Muscle layer of duodenum (tissue), 2 donors: ENCODE measurements around the gene PITHD1.

Source experiments
- H3K27ac ChIP-seq: one replicate; pipeline ENCODE4 v1.7.0; 2013; ENCODE audit warnings: mild to moderate bottlenecking, low read length
- H3K27me3 ChIP-seq: one replicate; pipeline ENCODE4 v1.7.0; 2013; ENCODE audit warnings: low read depth, mild to moderate bottlenecking, control low read depth, low read length
- H3K36me3 ChIP-seq, 2 donors: one replicate each; pipeline ENCODE4 v1.7.0; 2013; ENCODE audit warnings: low read length in 2 of 2, control low read depth in 1 of 2, mild to moderate bottlenecking in 1 of 2; ENCODE audit not compliant: insufficient read depth in 2 of 2, control insufficient read depth in 1 of 2
- H3K4me1 ChIP-seq, 2 donors: one replicate each; pipeline ENCODE4 v1.7.0; 2013; ENCODE audit warnings: low read length in 2 of 2, mild to moderate bottlenecking in 2 of 2, control low read depth in 1 of 2, moderate library complexity in 1 of 2; ENCODE audit not compliant: insufficient read depth in 2 of 2, control insufficient read depth in 1 of 2
- H3K4me3 ChIP-seq, 2 donors: one replicate each; pipeline ENCODE4 v1.7.0; 2013; ENCODE audit warnings: low read length in 2 of 2, low read depth in 1 of 2, mild to moderate bottlenecking in 1 of 2
- H3K9me3 ChIP-seq, 2 donors: one replicate each; pipeline ENCODE4 v1.7.0; 2013; ENCODE audit warnings: low read length in 2 of 2, control low read depth in 1 of 2, mild to moderate bottlenecking in 1 of 2; ENCODE audit not compliant: control insufficient read depth in 1 of 2
- donor health status: healthy.

The PITHD1 gene

GRCh38 chr1:23751050-23751814, 27.0 kb upstream of the PITHD1 start:
- H3K9me3 ChIP-seq, result no peaks in the 10 kb centered on the region

DNA sequence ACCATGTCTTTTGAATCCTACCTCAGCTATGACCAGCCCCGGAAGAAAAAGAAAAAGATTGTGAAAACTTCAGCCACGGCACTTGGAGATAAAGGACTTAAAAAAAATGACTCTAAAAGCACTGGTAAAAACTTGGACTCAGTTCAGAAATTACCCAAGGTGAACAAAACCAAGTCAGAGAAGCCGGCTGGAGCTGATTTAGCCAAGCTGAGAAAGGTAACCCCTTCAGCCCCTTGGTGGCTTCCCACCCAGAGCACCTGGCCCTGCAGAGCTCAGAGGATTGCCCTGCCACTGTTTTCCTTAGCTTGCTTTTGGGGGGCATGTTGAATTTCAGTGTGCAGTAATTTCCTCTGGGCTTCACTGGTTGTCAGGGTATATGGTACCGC, 26.4 kb upstream of the PITHD1 start:
- Histone ChIP-seq H3K4me1 (no peaks in the 10 kb centered on the region), H3K27ac (no peak overlapping the region), H3K9me3 (no peaks in the 10 kb centered on the region), H3K27me3 (no peaks in the 10 kb centered on the region), H3K36me3 (peaks cover 62 to 65% of the 10 kb centered on the region in 2 donors), H3K4me3 (no peak overlapping the region)

More at GRCh38 chr1:23751050-23751814, 27.0 kb upstream of the PITHD1 start:
- Histone ChIP-seq H3K4me3 (no peak overlapping the region), H3K27ac (no peak overlapping the region), H3K27me3 (no peaks in the 10 kb centered on the region), H3K36me3 (peaks cover 56 to 60% of the 10 kb centered on the region in 2 donors), H3K4me1 (no peaks in the 10 kb centered on the region)

DNA sequence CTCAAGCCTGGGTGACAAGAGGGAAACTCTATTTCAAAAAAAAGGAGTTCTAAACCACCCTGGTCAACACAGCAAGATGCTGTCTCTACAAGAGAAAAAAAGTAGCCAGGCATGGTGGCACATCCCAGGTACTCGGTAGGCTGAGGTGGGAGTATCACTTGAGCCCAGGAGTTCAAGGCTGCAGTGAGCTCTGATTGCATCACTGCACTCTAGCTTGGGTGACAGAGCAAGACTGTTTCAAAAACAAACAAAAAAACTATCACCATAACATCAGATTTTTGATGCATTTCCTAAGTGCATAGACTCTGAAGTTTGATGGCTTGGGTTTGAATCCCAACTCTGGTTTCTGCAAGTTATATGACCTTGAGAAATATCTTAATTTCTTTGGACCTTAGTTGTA, 25.3 kb upstream of the PITHD1 start:
- Histone ChIP-seq H3K4me3 (no peak overlapping the region), H3K27ac (no peak overlapping the region), H3K4me1 (no peaks in the 10 kb centered on the region), H3K9me3 (no peaks in the 10 kb centered on the region), H3K36me3 (peaks cover 67 to 76% of the 10 kb centered on the region in 2 donors), H3K27me3 (no peaks in the 10 kb centered on the region)

- Histone ChIP-seq H3K4me3 (no peak overlapping the region), H3K36me3 (peaks cover 81 to 93% of the 10 kb centered on the region in 2 donors), H3K9me3 (no peaks in the 10 kb centered on the region), H3K4me1 (peaks cover 0 to 18% of the 10 kb centered on the region in 2 donors), H3K27me3 (no peaks in the 10 kb centered on the region), H3K27ac (no peak overlapping the region)
Measured at GRCh38 chr1:23756676-23757075, 21.5 kb upstream of the PITHD1 start.

DNA sequence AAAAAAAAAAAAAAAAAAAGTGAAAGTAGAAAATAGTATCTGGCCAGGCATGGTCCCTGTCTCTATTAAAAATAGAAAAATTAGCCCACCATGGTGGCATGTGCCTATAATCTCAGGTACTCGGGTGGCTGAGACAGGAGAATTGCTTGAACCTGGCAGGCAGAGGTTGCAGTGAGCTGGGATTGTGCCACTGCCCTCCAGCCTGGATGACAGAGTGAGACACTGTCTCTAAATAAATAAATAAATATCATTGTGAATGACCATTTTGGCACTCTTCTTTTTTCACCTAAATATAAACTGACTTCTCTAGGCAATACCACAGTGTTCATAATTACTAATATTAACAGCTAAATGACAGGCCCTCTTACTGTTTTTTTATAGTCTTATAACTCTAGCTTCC, 20.4 kb upstream of the PITHD1 start:
- H3K4me3 ChIP-seq, result no peak overlapping the region
- H3K27me3 ChIP-seq, result no peaks in the 10 kb centered on the region
- peaks cover 0 to 18% of the 10 kb centered on the region in 2 donors for H3K4me1 ChIP-seq
- H3K36me3 ChIP-seq, result peaks cover 72 to 82% of the 10 kb centered on the region in 2 donors
- no peak overlapping the region for H3K27ac ChIP-seq
- no peaks in the 10 kb centered on the region for H3K9me3 ChIP-seq

GRCh38 chr1:23759277-23759676, 18.9 kb upstream of the PITHD1 start:
- H3K27me3 ChIP-seq, result no peaks in the 10 kb centered on the region
- no peak overlapping the region for H3K4me3 ChIP-seq
- no peaks in the 10 kb centered on the region for H3K9me3 ChIP-seq
- peaks cover 0 to 27% of the 10 kb centered on the region in 2 donors for H3K4me1 ChIP-seq
- H3K36me3 ChIP-seq, result peaks cover 58 to 68% of the 10 kb centered on the region in 2 donors
- H3K27ac ChIP-seq, result no peak overlapping the region

GRCh38 chr1:23763041-23763577, 15.1 kb upstream of the PITHD1 start:
- Histone ChIP-seq H3K27me3 (no peaks in the 10 kb centered on the region), H3K4me1 (peaks cover 0 to 27% of the 10 kb centered on the region in 2 donors), H3K36me3 (peaks cover 28 to 39% of the 10 kb centered on the region in 2 donors), H3K4me3 (no peak overlapping the region), H3K9me3 (no peaks in the 10 kb centered on the region), H3K27ac (no peak overlapping the region)

DNA sequence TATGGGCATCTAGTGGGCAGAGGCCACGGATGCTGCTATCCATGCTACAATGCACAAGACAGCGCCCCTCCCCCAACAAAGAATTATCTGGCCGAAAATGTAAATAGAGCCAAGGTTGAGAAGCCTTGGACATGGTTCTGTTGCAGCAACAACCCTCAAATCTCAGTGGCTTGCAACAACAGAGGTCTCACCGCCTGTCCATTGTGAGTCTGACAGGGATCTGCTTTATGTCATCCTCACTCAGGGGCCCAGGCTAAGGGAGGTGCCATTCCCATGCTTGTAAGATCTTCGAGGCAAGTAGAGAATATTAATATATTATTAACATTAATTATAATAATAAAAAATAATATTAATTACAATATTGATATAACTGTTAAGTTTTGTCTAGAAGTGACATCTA, 9.5 kb upstream of the PITHD1 start:
- Histone ChIP-seq H3K9me3 (no peaks in the 10 kb centered on the region), H3K27me3 (no peaks in the 10 kb centered on the region), H3K4me1 (peaks cover 4 to 9% of the 10 kb centered on the region in 2 donors), H3K4me3 (no peak overlapping the region), H3K36me3 (peaks cover 0 to 7% of the 10 kb centered on the region in 2 donors), H3K27ac (no peak overlapping the region)

GRCh38 chr1:23772049-23772853, 6.0 kb upstream of the PITHD1 start:
- Histone ChIP-seq H3K4me3 (no peak overlapping the region), H3K27ac (no peak overlapping the region), H3K9me3 (no peaks in the 10 kb centered on the region), H3K4me1 (peaks cover 4 to 10% of the 10 kb centered on the region in 2 donors), H3K36me3 (no peaks in the 10 kb centered on the region), H3K27me3 (no peaks in the 10 kb centered on the region)

- Histone ChIP-seq H3K27ac (no peak overlapping the region), H3K36me3 (no peaks in the 10 kb centered on the region), H3K4me3 (no peak overlapping the region), H3K4me1 (peaks cover 4 to 12% of the 10 kb centered on the region in 2 donors), H3K27me3 (no peaks in the 10 kb centered on the region), H3K9me3 (no peaks in the 10 kb centered on the region)
Measured at GRCh38 chr1:23772854-23773242, 5.4 kb upstream of the PITHD1 start.

DNA sequence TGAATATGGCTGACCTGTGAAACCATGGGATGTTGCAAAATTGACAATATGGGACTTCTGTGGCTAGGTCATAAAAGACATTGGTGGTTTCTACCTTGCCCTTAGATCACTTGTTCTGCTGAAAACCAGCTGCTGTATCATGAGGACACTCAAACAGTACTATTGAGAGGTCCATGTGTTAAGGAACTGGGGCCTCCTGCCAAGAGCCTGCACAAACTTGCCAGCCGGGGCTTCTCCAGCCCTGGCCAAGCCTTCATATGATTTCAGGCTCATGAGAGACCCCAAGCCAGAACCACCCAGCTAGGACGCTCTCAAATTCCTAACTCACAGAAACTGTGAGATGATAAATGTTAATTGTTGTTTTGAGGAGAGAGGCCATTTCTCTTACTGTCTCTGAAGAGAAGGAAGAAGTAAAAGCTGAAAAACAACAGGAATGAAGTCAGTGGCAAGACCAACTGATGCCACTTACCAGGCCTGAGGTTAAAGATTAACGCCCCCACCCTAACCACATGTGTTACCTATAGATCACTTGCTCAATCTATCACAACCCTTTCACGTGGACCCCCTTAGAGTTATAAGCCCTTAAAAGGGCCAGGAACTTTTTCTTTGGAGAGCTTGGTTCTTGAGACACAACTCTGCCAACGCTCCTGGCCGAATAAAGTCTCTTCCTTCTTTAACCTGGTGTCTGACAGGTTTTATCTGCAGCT, 3.9 kb upstream of the PITHD1 start:
- H3K27me3 ChIP-seq, result no peaks in the 10 kb centered on the region
- H3K4me3 ChIP-seq, result no peak overlapping the region
- H3K9me3 ChIP-seq, result no peaks in the 10 kb centered on the region
- H3K4me1 ChIP-seq, result peaks cover 9 to 20% of the 10 kb centered on the region in 2 donors
- no peak overlapping the region for H3K27ac ChIP-seq
- H3K36me3 ChIP-seq, result peaks cover 0 to under 1% of the 10 kb centered on the region in 2 donors
